Uterus (tissue), 2 donors: ENCODE results near the gene SLAMF9.

Experiments
- CTCF ChIP-seq, 4 experiments: fragments of 200-600 bp in 2 of 4; fragments of 450-650 bp in 2 of 4; sonication (generic) in 2 of 4; IDR thresholded peaks; one replicate each; pipeline ENCODE4 v1.5.1; 2016 to 2019; ENCODE audit warnings: antibody characterized with exemption in 4 of 4, mild to moderate bottlenecking in 2 of 4, moderate library complexity in 1 of 4
- POLR2A ChIP-seq, 2 donors: fragments of 450-650 bp; IDR thresholded peaks; one replicate each; pipeline ENCODE4 v1.6.1; 2016; ENCODE audit warnings: antibody characterized with exemption in 2 of 2, mild to moderate bottlenecking in 1 of 2, moderate library complexity in 1 of 2

- TF ChIP-seq CTCF (IDR thresholded peaks at IDR 0.05): no peak
- TF ChIP-seq POLR2A (IDR thresholded peaks at IDR 0.05): no peak
Measured at GRCh38 chr1:159958719-159959380, 4.8 kb upstream of the SLAMF9 start.
